SKM-1 (cell line): Measurements from ENCODE around the gene PPP1R18.
"Not testable (repeated sequence)": the region's sequence is repeated elsewhere in the genome, so short reads cannot be mapped to it uniquely, and the experiment has no call there.

Experiments used
- DNase-seq: peaks from one replicate; lab custom pipeline; 2025; ENCODE audit not compliant: unreplicated experiment; lab: John Stamatoyannopoulos, UW

The PPP1R18 gene

GRCh38 chr6:30670760-30671527, 15.5 kb downstream of the PPP1R18 start:
- DNase-seq: no peak

- not testable (repeated sequence) for DNase-seq
Observed at GRCh38 chr6:30666300-30666699, 20.1 kb downstream of the PPP1R18 start.

- no peak for DNase-seq
Observed at GRCh38 chr6:30664994-30665767, 21.3 kb downstream of the PPP1R18 start.

GRCh38 chr6:30657922-30658321, 28.5 kb downstream of the PPP1R18 start:
- not testable (repeated sequence) for DNase-seq

- no peak for DNase-seq
Observed at GRCh38 chr6:30657454-30657853, 29.0 kb downstream of the PPP1R18 start.

- DNase-seq: no peak
Observed at GRCh38 chr6:30656513-30656912, 29.9 kb downstream of the PPP1R18 start.

GRCh38 chr6:30655743-30656094, 30.7 kb downstream of the PPP1R18 start:
- DNase-seq: no peak

- DNase-seq: no peak
Observed at GRCh38 chr6:30654798-30655742, 31.4 kb downstream of the PPP1R18 start.

- DNase-seq: no peak
Observed at GRCh38 chr6:30651143-30651542, 35.3 kb downstream of the PPP1R18 start.

- DNase-seq: no peak
Observed at GRCh38 chr6:30647242-30648116, 39.0 kb downstream of the PPP1R18 start.

GRCh38 chr6:30646450-30647241, 39.8 kb downstream of the PPP1R18 start, which contains the start of gene C6orf136:
Gene C6orf136 (plus strand): TSS chr6:30647133. CDS start chr6:30647232, 99 bp downstream.
- peak; percentile 92 for DNase-seq

GRCh38 chr6:30645989-30646388, 40.5 kb downstream of the PPP1R18 start:
- no peak for DNase-seq

- no peak for DNase-seq
Observed at GRCh38 chr6:30644769-30645168, 41.7 kb downstream of the PPP1R18 start.

GRCh38 chr6:30643656-30644055, 42.8 kb downstream of the PPP1R18 start:
- no peak for DNase-seq

GRCh38 chr6:30641048-30641447, 45.4 kb downstream of the PPP1R18 start:
- DNase-seq: no peak

GRCh38 chr6:30640481-30640880, 46.0 kb downstream of the PPP1R18 start:
- no peak for DNase-seq

- no peak for DNase-seq
Observed at GRCh38 chr6:30635834-30636233, 50.6 kb downstream of the PPP1R18 start.

- DNase-seq: no peak
Observed at GRCh38 chr6:30626484-30627366, 59.7 kb downstream of the PPP1R18 start, which contains the start of gene ATAT1. Gene ATAT1 (plus strand): TSS chr6:30626874.
